ENCODE data around the gene KCNJ2.

The KCNJ2 gene

GRCh38 chr17:70168977-70169708 lies at the start of gene KCNJ2:
Gene KCNJ2 (plus strand): TSS chr17:70169532. CDS start chr17:70175040, 5,508 bp downstream.
- peak; percentile 39 to 81 for DNase-seq

- DNase-seq: no peak
These were observed 49.8 kb upstream of the KCNJ2 start for GRCh38 chr17:70119545-70119944.

GRCh38 chr17:70119983-70120382 lies 49.3 kb upstream of the KCNJ2 start:
- peak in 1 of 2 donors; percentile 11 for DNase-seq

- no peak for DNase-seq
These were observed 48.9 kb upstream of the KCNJ2 start for GRCh38 chr17:70120425-70120824.

GRCh38 chr17:70121126-70121525 lies 48.2 kb upstream of the KCNJ2 start:
- DNase-seq: no peak

- DNase-seq: no peak
These were observed 46.1 kb upstream of the KCNJ2 start for GRCh38 chr17:70123193-70123592.

- DNase-seq: no peak
These were observed 44.6 kb upstream of the KCNJ2 start for GRCh38 chr17:70124723-70125122.

GRCh38 chr17:70127221-70127873 lies 42.0 kb upstream of the KCNJ2 start:
- DNase-seq: no peak

- DNase-seq: no peak
These were observed 40.5 kb upstream of the KCNJ2 start for GRCh38 chr17:70128727-70129238.

GRCh38 chr17:70130289-70130688 lies 39.0 kb upstream of the KCNJ2 start:
- DNase-seq: no peak

GRCh38 chr17:70132505-70132904 lies 36.8 kb upstream of the KCNJ2 start:
- no peak for DNase-seq

GRCh38 chr17:70134042-70134441 lies 35.3 kb upstream of the KCNJ2 start:
- no peak for DNase-seq

- DNase-seq: no peak
These were observed 34.6 kb upstream of the KCNJ2 start for GRCh38 chr17:70134777-70135176.

GRCh38 chr17:70136131-70136530 lies 33.2 kb upstream of the KCNJ2 start:
- no peak for DNase-seq

GRCh38 chr17:70137451-70138230 lies 31.7 kb upstream of the KCNJ2 start:
- no peak for DNase-seq

- no peak for DNase-seq
These were observed 31.0 kb upstream of the KCNJ2 start for GRCh38 chr17:70138291-70138865.

GRCh38 chr17:70139449-70139993 lies 29.8 kb upstream of the KCNJ2 start:
- no peak for DNase-seq

- no peak for DNase-seq
These were observed 25.0 kb upstream of the KCNJ2 start for GRCh38 chr17:70144260-70144846.

GRCh38 chr17:70153210-70153609 lies 16.1 kb upstream of the KCNJ2 start:
- no peak for DNase-seq

GRCh38 chr17:70157151-70157550 lies 12.2 kb upstream of the KCNJ2 start:
- DNase-seq: no peak

GRCh38 chr17:70158180-70158579 lies 11.2 kb upstream of the KCNJ2 start:
- DNase-seq: no peak

GRCh38 chr17:70158591-70158990 lies 10.7 kb upstream of the KCNJ2 start:
- no peak for DNase-seq
